IMR-90 (cell line): ENCODE measurements around the gene MR1. TPM values are rescaled to one million over a fixed set of nuclear protein-coding genes. Genes with fewer than 3 reads are reported as not detected.

ENCODE experiments used
- ATAC-seq: fragments of 200-7000 bp; cut with Tn5 transposase; 2 replicates; pipeline ENCODE4 v1.9.1; 2020; ENCODE audit warnings: low read depth, mild to moderate bottlenecking, moderate library complexity
- BruUV-seq: library from RNA; stranded (reverse); fragments of 400-500 nt; replicated peaks from 2 replicates; lab custom pipeline; 2021; lab: Mats Ljungman, UMichigan
- CTCF ChIA-PET: fragments of 300-600 bp; formaldehyde crosslinking; extraction: SDS; loops from one replicate; lab custom pipeline; 2021; ENCODE audit warnings: antibody characterized with exemption; lab: Yijun Ruan, JAX
- POLR2A ChIA-PET: fragments of 300-600 bp; sonication (Branson Sonifier 250); formaldehyde crosslinking; loops from one replicate; lab custom pipeline; 2022; ENCODE audit warnings: antibody characterized with exemption; ENCODE audit not compliant: unreplicated experiment; lab: Charles Lee
- DNase-seq: peaks from one replicate; pipeline ENCODE4 v3.0.0; 2013
- H2AFZ ChIP-seq: replicated peaks from 2 replicates; pipeline ENCODE3; 2013; ENCODE audit warnings: low read length, mild to moderate bottlenecking; ENCODE audit not compliant: poor library complexity
- H2AK5ac ChIP-seq: 2 replicates; pipeline ENCODE4 v1.6.1; 2013; ENCODE audit warnings: low read depth, low read length, inconsistent platforms
- H2AK9ac ChIP-seq: replicated peaks from 2 replicates; pipeline ENCODE3; 2013; ENCODE audit warnings: mild to moderate bottlenecking, low read depth, low read length, moderate library complexity; ENCODE audit not compliant: poor library complexity
- H2BK120ac ChIP-seq: 2 replicates; pipeline ENCODE4 v1.6.1; 2013; ENCODE audit warnings: low read depth, low read length, inconsistent platforms
- H2BK15ac ChIP-seq: 3 replicates; pipeline ENCODE4 v1.6.1; 2013; ENCODE audit warnings: low read depth, low read length, inconsistent platforms
- H2BK20ac ChIP-seq: 2 replicates; pipeline ENCODE4 v1.6.1; 2013; ENCODE audit warnings: low read depth, mild to moderate bottlenecking, inconsistent platforms, low read length, moderate library complexity
- H2BK5ac ChIP-seq: 2 replicates; pipeline ENCODE4 v1.6.1; 2013; ENCODE audit warnings: mild to moderate bottlenecking, low read depth, low read length, inconsistent platforms; ENCODE audit not compliant: poor library complexity, severe bottlenecking
- H3K14ac ChIP-seq: replicated peaks from 2 replicates; pipeline ENCODE4 v1.6.1; 2013; ENCODE audit warnings: low read depth, low read length, inconsistent platforms
- H3K18ac ChIP-seq: 2 replicates; pipeline ENCODE4 v1.6.1; 2013; ENCODE audit warnings: low read depth, low read length, control low read depth
- H3K23ac ChIP-seq: 2 replicates; pipeline ENCODE4 v1.6.1; 2013; ENCODE audit warnings: low read depth, low read length, inconsistent platforms
- H3K27ac ChIP-seq: 2 replicates; pipeline ENCODE4 v1.5.1; 2013; ENCODE audit warnings: mild to moderate bottlenecking, control low read depth, low read length; ENCODE audit not compliant: insufficient read depth
- H3K27me3 ChIP-seq: 2 replicates; pipeline ENCODE4 v1.6.1; 2013; ENCODE audit warnings: low read length; ENCODE audit not compliant: control insufficient read depth, insufficient read depth
- H3K36me3 ChIP-seq: 2 replicates; pipeline ENCODE4 v1.6.1; 2013; ENCODE audit warnings: low read length, mixed read lengths; ENCODE audit not compliant: control insufficient read depth, insufficient read depth
- H3K4ac ChIP-seq: 2 replicates; pipeline ENCODE4 v1.6.1; 2013; ENCODE audit warnings: low read depth, low read length, inconsistent platforms
- H3K4me1 ChIP-seq: 2 replicates; pipeline ENCODE4 v1.6.1; 2013; ENCODE audit warnings: low read length, mixed read lengths; ENCODE audit not compliant: control insufficient read depth, insufficient read depth
- H3K4me2 ChIP-seq: 2 replicates; pipeline ENCODE4 v1.6.1; 2013; ENCODE audit warnings: low read depth, mild to moderate bottlenecking, control low read depth, low read length, moderate library complexity
- H3K4me3 ChIP-seq: 2 replicates; pipeline ENCODE4 v1.5.1; 2013; ENCODE audit warnings: low read depth, mild to moderate bottlenecking, control low read depth, low read length, moderate library complexity; ENCODE audit not compliant: insufficient read depth
- H3K56ac ChIP-seq: 2 replicates; pipeline ENCODE4 v1.6.1; 2013; ENCODE audit warnings: low read length, inconsistent platforms; ENCODE audit not compliant: insufficient read depth; ENCODE audit errors: extremely low read depth
- H3K79me1 ChIP-seq, 2 experiments: 2 replicates each; pipeline ENCODE4 v1.6.1; 2013; ENCODE audit warnings: low read length in 2 of 2, inconsistent platforms in 1 of 2, low read depth in 1 of 2
- H3K9ac ChIP-seq: 2 replicates; pipeline ENCODE4 v1.6.1; 2013; ENCODE audit warnings: low read depth, low read length, control low read depth
- H3K9me1 ChIP-seq: 2 replicates; pipeline ENCODE4 v1.6.1; 2013; ENCODE audit warnings: low read length, inconsistent platforms; ENCODE audit not compliant: insufficient read depth
- H3K9me3 ChIP-seq: 2 replicates; pipeline ENCODE4 v1.6.1; 2013; ENCODE audit warnings: low read length; ENCODE audit not compliant: control insufficient read depth, insufficient read depth
- H4K20me1 ChIP-seq: 2 replicates; pipeline ENCODE4 v1.6.1; 2013; ENCODE audit warnings: low read length, inconsistent platforms; ENCODE audit not compliant: insufficient read depth
- H4K5ac ChIP-seq: 2 replicates; pipeline ENCODE4 v1.6.1; 2013; ENCODE audit warnings: mild to moderate bottlenecking, low read depth, low read length, control low read depth
- H4K8ac ChIP-seq, 2 experiments: 2 replicates each; pipeline ENCODE4 v1.6.1; 2013; ENCODE audit warnings: low read depth in 2 of 2, low read length in 2 of 2, control low read depth in 1 of 2, inconsistent platforms in 1 of 2
- H4K91ac ChIP-seq: 2 replicates; pipeline ENCODE4 v1.6.1; 2013; ENCODE audit warnings: low read depth, low read length, inconsistent platforms; ENCODE audit not compliant: insufficient read depth
- BHLHE40 ChIP-seq: fragments of 150-350 bp; IDR thresholded peaks from 2 replicates; pipeline ENCODE4 v1.6.1; 2016; ENCODE audit warnings: mild to moderate bottlenecking, low read depth, low read length
- CEBPB ChIP-seq: IDR thresholded peaks from 2 replicates; pipeline ENCODE4 v1.6.1; 2012; ENCODE audit warnings: low read depth, low read length, improper control_type of control experiment
- CHD1 ChIP-seq: IDR thresholded peaks from 2 replicates; pipeline ENCODE4 v1.6.1; 2012; ENCODE audit warnings: low read depth, low read length, improper control_type of control experiment
- CTCF ChIP-seq: conservative IDR thresholded peaks from 2 replicates; pipeline ENCODE4 v1.5.1; 2012; ENCODE audit warnings: mild to moderate bottlenecking, low read depth, low read length, improper control_type of control experiment
- ELK1 ChIP-seq: fragments of 150-350 bp; IDR thresholded peaks from 2 replicates; pipeline ENCODE4 v1.6.1; 2016; ENCODE audit warnings: low read depth, mild to moderate bottlenecking, low read length, moderate library complexity, borderline replicate concordance
- FOS ChIP-seq: fragments of 150-350 bp; IDR thresholded peaks from 2 replicates; pipeline ENCODE4 v1.6.1; 2016; ENCODE audit warnings: low read depth, low read length
- MAFK ChIP-seq: IDR thresholded peaks from 2 replicates; pipeline ENCODE4 v1.6.1; 2012; ENCODE audit warnings: low read depth, low read length, improper control_type of control experiment
- MAZ ChIP-seq: IDR thresholded peaks from 2 replicates; pipeline ENCODE4 v1.6.1; 2012; ENCODE audit warnings: low read depth, mild to moderate bottlenecking, low read length, improper control_type of control experiment, moderate library complexity, borderline replicate concordance
- MXI1 ChIP-seq: IDR thresholded peaks from 2 replicates; pipeline ENCODE4 v1.6.1; 2012; ENCODE audit warnings: low read depth, mild to moderate bottlenecking, low read length, moderate library complexity, borderline replicate concordance
- NFE2L2 ChIP-seq: fragments of 150-350 bp; IDR thresholded peaks from 2 replicates; pipeline ENCODE4 v1.6.1; 2016; ENCODE audit warnings: low read depth, mild to moderate bottlenecking, low read length
- POLR2A ChIP-seq: IDR thresholded peaks from 2 replicates; pipeline ENCODE4 v1.6.1; 2012; ENCODE audit warnings: mild to moderate bottlenecking, low read depth, low read length
- RAD21 ChIP-seq: IDR thresholded peaks from 2 replicates; pipeline ENCODE4 v1.6.1; 2012; ENCODE audit warnings: low read length, improper control_type of control experiment
- RCOR1 ChIP-seq: IDR thresholded peaks from 2 replicates; pipeline ENCODE4 v1.6.1; 2012; ENCODE audit warnings: mild to moderate bottlenecking, low read length, improper control_type of control experiment; ENCODE audit not compliant: insufficient replicate concordance
- RFX5 ChIP-seq: IDR thresholded peaks from 2 replicates; pipeline ENCODE4 v1.8.0; 2012; ENCODE audit warnings: low read depth, mild to moderate bottlenecking, low read length, moderate library complexity
- SMC3 ChIP-seq: fragments of 150-350 bp; IDR thresholded peaks from 2 replicates; pipeline ENCODE4 v1.6.1; 2016; ENCODE audit warnings: low read depth, mild to moderate bottlenecking, antibody characterized with exemption, low read length, moderate library complexity
- USF2 ChIP-seq: fragments of 150-350 bp; IDR thresholded peaks from 2 replicates; pipeline ENCODE4 v1.6.1; 2017; ENCODE audit warnings: mild to moderate bottlenecking, antibody characterized with exemption, low read length, low read depth
- WGBS, 2 experiments: methylation state at CpG; one replicate each; pipeline versions ENCODE4 v1.1.5 to v1.1.7; 2013; ENCODE audit warnings: missing lambda C conversion rate in 2 of 2; ENCODE audit not compliant: insufficient read length in 1 of 2; ENCODE audit errors: extremely low coverage in 2 of 2; 5-methylcytosine and 5-hydroxymethylcytosine counted together
- dilution Hi-C: fragments of 300-500 bp; cut with HindIII; formaldehyde crosslinking; loops from one replicate; pipeline ENCODE4 v1.14.3; 2018; ENCODE audit warnings: low sequenced_read_pairs; ENCODE audit not compliant: unreplicated experiment
- in situ Hi-C: fragments of 300-500 bp; cut with MboI; formaldehyde crosslinking; loops from 3 replicates; pipeline ENCODE4 v1.14.3; 2019; ENCODE audit warnings: low sequenced_read_pairs, inconsistent platforms, mixed read lengths
- intact Hi-C: fragments of 100-400 bp; cut with micrococcal nuclease; formaldehyde crosslinking; loops from 2 replicates; pipeline ENCODE4 v1.10.0; 2022
- polyA plus RNA-seq, 3 experiments: library from polyadenylated mRNA; depleted of rRNA; stranded (reverse); fragments of >200 nt; gene quantifications; 2 replicates each; pipeline ENCODE4 v1.2.3, GENCODE V29; 2012; ENCODE audit warnings: low replicate concordance in 1 of 3
- total RNA-seq: library from RNA; depleted of rRNA; stranded (reverse); fragments of >200 nt; gene quantifications from 2 replicates; pipeline ENCODE4 v1.2.3, GENCODE V29; 2012

The MR1 gene
- total and polyA plus RNA-seq, 2 of the 4 experiments (the other 2 are of a cell fraction), result 6.0 to 6.1 TPM

GRCh38 chr1:181095763-181096184 lies 62.0 kb downstream of the MR1 start:
- no peak for DNase-seq
- Histone ChIP-seq H3K79me1 (peaks cover 8 to 50% of the 10 kb centered on the region in 2 experiments; a peak in 3 of 4 replicates), H4K5ac (peak overlapping the region; percentile 27; the same call in 1 of the 2 replicates), H3K4ac (peak overlapping the region; percentile 81), H3K9me1 (peaks cover 19% of the 10 kb centered on the region), H3K4me3 (no peak overlapping the region), H2BK120ac (peak overlapping the region; percentile 85), H4K91ac (peak overlapping the region; percentile 83), H2AK5ac (peak overlapping the region; percentile 66), H3K56ac (peak overlapping the region; percentile 59; the same call in 1 of the 2 replicates), H3K23ac (peak overlapping the region; percentile 84), H2BK20ac (peak overlapping the region; percentile 52), H3K27ac (peak overlapping the region; percentile 82), H3K27me3 (no peaks in the 10 kb centered on the region), H3K4me1 (peaks cover 33% of the 10 kb centered on the region), H3K9ac (peak overlapping the region; percentile 43), H3K36me3 (no peaks in the 10 kb centered on the region; the same call in 1 of the 2 replicates), H2BK15ac (peak overlapping the region; percentile 72; the same call in 2 of the 3 replicates), H2AK9ac (peak overlapping the region; percentile 69), H2BK5ac (peak overlapping the region; percentile 85), H3K4me2 (peak overlapping the region; percentile 63), H4K20me1 (peaks cover 41% of the 10 kb centered on the region), H3K9me3 (no peaks in the 10 kb centered on the region), H4K8ac (peak overlapping the region; percentile 8 to 75), H3K18ac (peak overlapping the region; percentile 64), H3K14ac (peak overlapping the region; percentile 77), H2AFZ (no peak overlapping the region)
- CTCF ChIA-PET, result interaction anchor here (0.6 to 1.7 kb wide), 4 partner anchors 39 to 90 kb away, joined by 3 to 8 read pairs (median 4); no protein-coding TSS in a partner anchor
- intact Hi-C loops (no loop called here), dilution Hi-C loops (no loop called here), in situ Hi-C loops (loop anchor here (5.0 kb wide), 1 partner anchor 42 kb away; no protein-coding TSS in a partner anchor)
- 33% methylated on average over 1 of the region's 5 CpGs; no CpG with 5 or more reads in 1 of the 2 experiments for WGBS, 2 experiments
- TF ChIP-seq BHLHE40, result no peak
- TF ChIP-seq CHD1, result no peak
- TF ChIP-seq MXI1, result no peak
- no peak for TF ChIP-seq RCOR1
- TF ChIP-seq SMC3, result no peak
- no peak for TF ChIP-seq MAZ
- TF ChIP-seq CTCF, result no peak
- TF ChIP-seq CEBPB, result no peak
- no peak for TF ChIP-seq NFE2L2
- TF ChIP-seq ELK1, result no peak
- TF ChIP-seq RAD21, result no peak
- no peak for TF ChIP-seq POLR2A
- no peak for TF ChIP-seq FOS
- TF ChIP-seq RFX5, result no peak
- TF ChIP-seq MAFK, result no peak
- no peak for TF ChIP-seq USF2
- POLR2A ChIA-PET, result interaction anchor here (0.5 kb wide), 1 partner anchor 407 kb away, joined by 3 read pairs; no protein-coding TSS in a partner anchor
- ATAC-seq, result peak; percentile 3
- no TSS peak for BruUV-seq
